GM19023 (cell line): ENCODE data around the gene SFTPD.
A peak's percentile ranks its signal among the peaks of the same experiment; 100 is the strongest.
"Not testable (repeated sequence)": the region's sequence is repeated elsewhere in the genome, so short reads cannot be mapped to it uniquely, and the experiment has no call there.

ENCODE experiments used
- ATAC-seq: cut with Tn5 transposase; IDR thresholded peaks from one replicate; pipeline ENCODE4 v1.9.1; 2021; ENCODE audit warnings: mild to moderate bottlenecking, moderate library complexity; ENCODE audit not compliant: unreplicated experiment

SFTPD gene

GRCh38 chr10:79948976-79949722, at the start of gene SFTPD:
SFTPD (minus strand) TSS chr10:79949105; CDS start chr10:79946659, 2,446 bp downstream.
- no peak for ATAC-seq

- ATAC-seq = no peak
These were observed 47.2 kb upstream of the SFTPD start for GRCh38 chr10:79995979-79996634.

GRCh38 chr10:79994556-79994955, 45.7 kb upstream of the SFTPD start:
- ATAC-seq = no peak

GRCh38 chr10:79988199-79988598, 39.3 kb upstream of the SFTPD start:
- ATAC-seq = not testable (repeated sequence)

- ATAC-seq = not testable (repeated sequence)
These were observed 37.8 kb upstream of the SFTPD start for GRCh38 chr10:79986661-79987060.

GRCh38 chr10:79985481-79986072, 36.7 kb upstream of the SFTPD start:
- no peak for ATAC-seq

GRCh38 chr10:79984851-79985250, 35.9 kb upstream of the SFTPD start:
- peak; percentile 72 for ATAC-seq

GRCh38 chr10:79983286-79983909, 34.5 kb upstream of the SFTPD start:
- no peak for ATAC-seq

- ATAC-seq = no peak
These were observed 34.0 kb upstream of the SFTPD start for GRCh38 chr10:79982861-79983260.

GRCh38 chr10:79982362-79982800, 33.5 kb upstream of the SFTPD start:
- no peak for ATAC-seq

GRCh38 chr10:79981450-79982361, 32.8 kb upstream of the SFTPD start:
- no peak for ATAC-seq

- no peak for ATAC-seq
These were observed 31.8 kb upstream of the SFTPD start for GRCh38 chr10:79980711-79981110.

- ATAC-seq = no peak
These were observed 31.2 kb upstream of the SFTPD start for GRCh38 chr10:79979976-79980687.

GRCh38 chr10:79979310-79979975, 30.5 kb upstream of the SFTPD start:
- ATAC-seq = no peak

- no peak for ATAC-seq
These were observed 28.1 kb upstream of the SFTPD start for GRCh38 chr10:79976999-79977398.

- no peak for ATAC-seq
These were observed 21.2 kb upstream of the SFTPD start for GRCh38 chr10:79970062-79970461.

GRCh38 chr10:79947787-79948424, 999 bp downstream of the SFTPD start:
- ATAC-seq = no peak

- ATAC-seq = no peak
These were observed 1.9 kb downstream of the SFTPD start for GRCh38 chr10:79947083-79947415.
